Measurements from ENCODE around the gene KCTD4.

Gene KCTD4

GRCh38 chr13:45168555-45168930 lies 32.3 kb downstream of the KCTD4 start:
- no peak for DNase-seq

- DNase-seq = no peak
These were observed 33.0 kb downstream of the KCTD4 start for GRCh38 chr13:45167611-45168554.

- DNase-seq = no peak
These were observed 34.0 kb downstream of the KCTD4 start for GRCh38 chr13:45166858-45167257.

- no peak for DNase-seq
These were observed 38.0 kb downstream of the KCTD4 start for GRCh38 chr13:45162821-45163220.

- DNase-seq = no peak
These were observed 38.7 kb downstream of the KCTD4 start for GRCh38 chr13:45162194-45162593.

- DNase-seq = no peak
These were observed 44.1 kb downstream of the KCTD4 start for GRCh38 chr13:45156565-45157361.

GRCh38 chr13:45149964-45150363 lies 50.9 kb downstream of the KCTD4 start:
- DNase-seq = no peak

- no peak for DNase-seq
These were observed 57.5 kb downstream of the KCTD4 start for GRCh38 chr13:45143346-45143751.

All from stimulated activated CD4-positive, alpha-beta T cell treated with anti-CD3 and anti-CD28 coated beads, Interleukin-1b, Interleukin-23, amount 100 ng/mL, for 48 hours (primary cell).